ENCODE results near the gene GLS. TPM values are rescaled to one million over a fixed set of nuclear protein-coding genes. Genes with fewer than 3 reads are reported as not detected.

GLS gene
- total and polyA plus RNA-seq, 9 of the 15 experiments (the other 6 are each of a cell fraction or from before 2014, with no cell fraction given): 13.7 to 77.5 (median 48.2) TPM

DNA sequence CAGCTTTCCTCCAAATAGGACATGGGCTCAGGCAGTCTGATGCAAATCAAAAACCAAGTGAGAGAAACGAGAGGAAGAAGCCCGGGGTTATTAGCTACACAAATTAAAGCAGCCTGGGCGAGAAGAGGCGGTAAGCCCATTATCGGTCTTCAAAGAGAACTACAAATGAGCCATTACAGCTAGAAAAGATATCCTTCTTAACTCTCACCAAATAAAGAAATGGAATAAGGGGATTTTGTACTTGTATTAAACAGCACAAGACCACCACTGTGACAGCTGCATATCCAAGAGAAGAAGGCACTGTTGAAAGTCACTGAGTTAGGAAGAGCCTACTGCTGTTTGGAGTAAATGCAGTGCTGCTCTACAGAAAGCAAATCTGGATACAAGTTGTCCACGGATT, 100.7 kb downstream of the GLS start (continued):
- no peak for TF ChIP-seq CHD4 (IDR thresholded peaks at IDR 0.05; ENCODE audit: insufficient read depth, insufficient replicate concordance, low read depth, low read length, poor library complexity, severe bottlenecking)
- TF ChIP-seq, protein P1, sequence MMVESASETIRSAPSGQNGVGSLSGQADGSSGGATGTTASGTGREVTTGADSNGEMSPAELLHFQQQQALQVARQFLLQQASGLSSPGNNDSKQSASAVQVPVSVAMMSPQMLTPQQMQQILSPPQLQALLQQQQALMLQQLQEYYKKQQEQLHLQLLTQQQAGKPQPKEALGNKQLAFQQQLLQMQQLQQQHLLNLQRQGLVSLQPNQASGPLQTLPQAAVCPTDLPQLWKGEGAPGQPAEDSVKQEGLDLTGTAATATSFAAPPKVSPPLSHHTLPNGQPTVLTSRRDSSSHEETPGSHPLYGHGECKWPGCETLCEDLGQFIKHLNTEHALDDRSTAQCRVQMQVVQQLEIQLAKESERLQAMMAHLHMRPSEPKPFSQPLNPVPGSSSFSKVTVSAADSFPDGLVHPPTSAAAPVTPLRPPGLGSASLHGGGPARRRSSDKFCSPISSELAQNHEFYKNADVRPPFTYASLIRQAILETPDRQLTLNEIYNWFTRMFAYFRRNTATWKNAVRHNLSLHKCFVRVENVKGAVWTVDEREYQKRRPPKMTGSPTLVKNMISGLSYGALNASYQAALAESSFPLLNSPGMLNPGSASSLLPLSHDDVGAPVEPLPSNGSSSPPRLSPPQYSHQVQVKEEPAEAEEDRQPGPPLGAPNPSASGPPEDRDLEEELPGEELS (CRISPR knock-in tag; IDR thresholded peaks at IDR 0.05; ENCODE audit: borderline replicate concordance): no peak

DNA sequence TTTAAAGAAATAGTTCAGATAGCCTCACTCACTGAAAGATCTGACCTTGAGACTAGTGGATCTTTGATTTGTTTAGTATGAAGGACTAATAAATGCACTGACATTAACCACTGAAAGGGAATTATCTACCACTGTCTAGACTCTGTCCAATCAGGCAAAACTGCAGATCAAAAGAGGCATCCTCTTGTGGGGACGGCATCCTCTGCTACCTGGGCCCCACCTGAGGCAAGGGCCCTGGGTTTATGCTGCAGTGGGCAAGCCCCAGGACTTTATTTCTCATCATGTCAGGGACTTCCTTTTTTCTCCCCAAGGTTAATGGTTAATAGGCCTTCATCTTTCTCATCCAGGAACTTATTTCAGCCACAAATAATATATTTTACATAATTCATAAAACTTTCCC, 101.1 kb downstream of the GLS start:
- no TSS peak for BruUV-seq (replicated peaks)
- Histone ChIP-seq H3K79me2 (ENCODE audit: control insufficient read depth, insufficient read depth, low read length) (no peaks in the 10 kb centered on the region), H3K4me2 (ENCODE audit: insufficient read depth, low read length) (no peak overlapping the region), H3K9ac (ENCODE audit: insufficient read depth in 1 of 2, low read depth in 2 of 2, low read length in 2 of 2) (no peak overlapping the region), H3K27me3 (ENCODE audit: control insufficient read depth in 2 of 2, insufficient read depth in 2 of 2, low read length in 2 of 2) (no peaks in the 10 kb centered on the region), H3K36me3 (ENCODE audit: control insufficient read depth, insufficient read depth, low read length) (peaks cover 91% of the 10 kb centered on the region; the same call in 2 of the 3 replicates), H2AFZ (ENCODE audit: low read depth, low read length) (no peak overlapping the region), H3K9me1 (ENCODE audit: control insufficient read depth, insufficient read depth, low read length) (no peaks in the 10 kb centered on the region), H3K9me3 (replicated peaks; ENCODE audit: control insufficient read depth, insufficient read depth, low read depth, low read length) (no peaks in the 10 kb centered on the region), H3K4me3 (no peak overlapping the region), H3K27ac (ENCODE audit: extremely low read depth, low read depth, low read length) (no peak overlapping the region), H4K20me1 (replicated peaks; ENCODE audit: control insufficient read depth, insufficient read depth, low read length) (no peaks in the 10 kb centered on the region), H3K4me1 (replicated peaks in 1 of 2; ENCODE audit: control insufficient read depth in 2 of 2, insufficient read depth in 2 of 2, low read length in 2 of 2) (no peaks in the 10 kb centered on the region)
- POLR2A ChIA-PET: no interaction called here
- DNase-seq (ENCODE audit: extremely low read depth in 1 of 4, low spot score in 3 of 4): no peak
- intact Hi-C loops (cut with micrococcal nuclease) (no loop called here), in situ Hi-C loops (cut with MboI) (no loop called here)
- FAIRE-seq: no peak
- no peak for TF ChIP-seq OTX1 (CRISPR knock-in tag; IDR thresholded peaks at IDR 0.05)
- TF ChIP-seq, protein P2, sequence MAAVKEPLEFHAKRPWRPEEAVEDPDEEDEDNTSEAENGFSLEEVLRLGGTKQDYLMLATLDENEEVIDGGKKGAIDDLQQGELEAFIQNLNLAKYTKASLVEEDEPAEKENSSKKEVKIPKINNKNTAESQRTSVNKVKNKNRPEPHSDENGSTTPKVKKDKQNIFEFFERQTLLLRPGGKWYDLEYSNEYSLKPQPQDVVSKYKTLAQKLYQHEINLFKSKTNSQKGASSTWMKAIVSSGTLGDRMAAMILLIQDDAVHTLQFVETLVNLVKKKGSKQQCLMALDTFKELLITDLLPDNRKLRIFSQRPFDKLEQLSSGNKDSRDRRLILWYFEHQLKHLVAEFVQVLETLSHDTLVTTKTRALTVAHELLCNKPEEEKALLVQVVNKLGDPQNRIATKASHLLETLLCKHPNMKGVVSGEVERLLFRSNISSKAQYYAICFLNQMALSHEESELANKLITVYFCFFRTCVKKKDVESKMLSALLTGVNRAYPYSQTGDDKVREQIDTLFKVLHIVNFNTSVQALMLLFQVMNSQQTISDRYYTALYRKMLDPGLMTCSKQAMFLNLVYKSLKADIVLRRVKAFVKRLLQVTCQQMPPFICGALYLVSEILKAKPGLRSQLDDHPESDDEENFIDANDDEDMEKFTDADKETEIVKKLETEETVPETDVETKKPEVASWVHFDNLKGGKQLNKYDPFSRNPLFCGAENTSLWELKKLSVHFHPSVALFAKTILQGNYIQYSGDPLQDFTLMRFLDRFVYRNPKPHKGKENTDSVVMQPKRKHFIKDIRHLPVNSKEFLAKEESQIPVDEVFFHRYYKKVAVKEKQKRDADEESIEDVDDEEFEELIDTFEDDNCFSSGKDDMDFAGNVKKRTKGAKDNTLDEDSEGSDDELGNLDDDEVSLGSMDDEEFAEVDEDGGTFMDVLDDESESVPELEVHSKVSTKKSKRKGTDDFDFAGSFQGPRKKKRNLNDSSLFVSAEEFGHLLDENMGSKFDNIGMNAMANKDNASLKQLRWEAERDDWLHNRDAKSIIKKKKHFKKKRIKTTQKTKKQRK (IDR thresholded peaks at IDR 0.05; ENCODE audit: borderline replicate concordance, low read depth, low read length): no peak
- no peak for TF ChIP-seq SMARCA4 (IDR thresholded peaks at IDR 0.05)
- TF ChIP-seq GATAD2A (IDR thresholded peaks at IDR 0.05): no peak
- no peak for TF ChIP-seq ILF3 (IDR thresholded peaks at IDR 0.05; ENCODE audit: borderline replicate concordance)
- TF ChIP-seq, protein P3, sequence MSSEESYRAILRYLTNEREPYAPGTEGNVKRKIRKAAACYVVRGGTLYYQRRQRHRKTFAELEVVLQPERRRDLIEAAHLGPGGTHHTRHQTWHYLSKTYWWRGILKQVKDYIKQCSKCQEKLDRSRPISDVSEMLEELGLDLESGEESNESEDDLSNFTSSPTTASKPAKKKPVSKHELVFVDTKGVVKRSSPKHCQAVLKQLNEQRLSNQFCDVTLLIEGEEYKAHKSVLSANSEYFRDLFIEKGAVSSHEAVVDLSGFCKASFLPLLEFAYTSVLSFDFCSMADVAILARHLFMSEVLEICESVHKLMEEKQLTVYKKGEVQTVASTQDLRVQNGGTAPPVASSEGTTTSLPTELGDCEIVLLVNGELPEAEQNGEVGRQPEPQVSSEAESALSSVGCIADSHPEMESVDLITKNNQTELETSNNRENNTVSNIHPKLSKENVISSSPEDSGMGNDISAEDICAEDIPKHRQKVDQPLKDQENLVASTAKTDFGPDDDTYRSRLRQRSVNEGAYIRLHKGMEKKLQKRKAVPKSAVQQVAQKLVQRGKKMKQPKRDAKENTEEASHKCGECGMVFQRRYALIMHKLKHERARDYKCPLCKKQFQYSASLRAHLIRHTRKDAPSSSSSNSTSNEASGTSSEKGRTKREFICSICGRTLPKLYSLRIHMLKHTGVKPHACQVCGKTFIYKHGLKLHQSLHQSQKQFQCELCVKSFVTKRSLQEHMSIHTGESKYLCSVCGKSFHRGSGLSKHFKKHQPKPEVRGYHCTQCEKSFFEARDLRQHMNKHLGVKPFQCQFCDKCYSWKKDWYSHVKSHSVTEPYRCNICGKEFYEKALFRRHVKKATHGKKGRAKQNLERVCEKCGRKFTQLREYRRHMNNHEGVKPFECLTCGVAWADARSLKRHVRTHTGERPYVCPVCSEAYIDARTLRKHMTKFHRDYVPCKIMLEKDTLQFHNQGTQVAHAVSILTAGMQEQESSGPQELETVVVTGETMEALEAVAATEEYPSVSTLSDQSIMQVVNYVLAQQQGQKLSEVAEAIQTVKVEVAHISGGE (CRISPR knock-in tag; IDR thresholded peaks at IDR 0.05): no peak
- no peak for TF ChIP-seq MCM2 (IDR thresholded peaks at IDR 0.05; ENCODE audit: low read depth)
- TF ChIP-seq PHF8 (IDR thresholded peaks at IDR 0.05; ENCODE audit: borderline replicate concordance, low read length): no peak
- CTCF ChIA-PET (ENCODE audit: low intra/inter-chr PET ratio): no interaction called here
- WGBS (ENCODE audit: insufficient coverage, low coverage, missing lambda C conversion rate): 100% methylated on average over 1 of the region's 1 CpG
- no peak for ATAC-seq

Measured in K562 (cell line).